ENCODE results near the gene OSER1. TPM values are rescaled to one million over a fixed set of nuclear protein-coding genes. Genes with fewer than 3 reads are reported as not detected.

OSER1 gene
- total and polyA plus RNA-seq, 9 of the 15 experiments (the other 6 are each of a cell fraction or from before 2014, with no cell fraction given): 15.5 to 57.3 (median 19.9) TPM

DNA sequence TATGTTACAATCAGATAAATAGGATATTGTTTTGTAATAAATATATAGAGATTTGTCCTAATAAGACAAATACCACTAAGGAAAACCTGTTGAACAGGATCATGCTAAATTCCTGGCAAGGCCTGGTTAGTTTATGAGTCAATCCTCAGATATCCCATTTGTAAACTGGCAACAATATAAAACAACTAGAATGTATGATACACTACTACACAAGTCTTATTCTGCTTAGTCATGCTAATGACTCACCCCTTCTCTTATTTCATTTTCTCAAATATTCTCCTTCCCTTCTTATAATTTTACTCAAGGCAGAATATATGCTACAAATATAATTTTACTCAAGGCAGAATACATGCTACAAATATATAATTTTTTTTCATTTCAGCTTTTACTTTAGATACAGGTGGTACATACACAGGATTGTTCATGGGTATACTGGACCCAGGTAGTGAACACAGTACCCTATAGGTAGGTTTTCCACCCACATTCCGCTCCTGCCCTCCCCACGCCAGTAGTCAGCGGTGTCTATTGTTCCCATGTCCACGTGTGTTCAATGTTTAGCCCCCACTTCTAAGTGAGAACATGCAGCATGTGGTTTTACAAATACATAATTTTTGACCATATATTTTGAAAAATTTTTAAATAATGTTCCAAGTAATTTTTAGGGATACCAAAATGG, 6.3 kb downstream of the OSER1 start (continued):
- TF ChIP-seq, protein P1, sequence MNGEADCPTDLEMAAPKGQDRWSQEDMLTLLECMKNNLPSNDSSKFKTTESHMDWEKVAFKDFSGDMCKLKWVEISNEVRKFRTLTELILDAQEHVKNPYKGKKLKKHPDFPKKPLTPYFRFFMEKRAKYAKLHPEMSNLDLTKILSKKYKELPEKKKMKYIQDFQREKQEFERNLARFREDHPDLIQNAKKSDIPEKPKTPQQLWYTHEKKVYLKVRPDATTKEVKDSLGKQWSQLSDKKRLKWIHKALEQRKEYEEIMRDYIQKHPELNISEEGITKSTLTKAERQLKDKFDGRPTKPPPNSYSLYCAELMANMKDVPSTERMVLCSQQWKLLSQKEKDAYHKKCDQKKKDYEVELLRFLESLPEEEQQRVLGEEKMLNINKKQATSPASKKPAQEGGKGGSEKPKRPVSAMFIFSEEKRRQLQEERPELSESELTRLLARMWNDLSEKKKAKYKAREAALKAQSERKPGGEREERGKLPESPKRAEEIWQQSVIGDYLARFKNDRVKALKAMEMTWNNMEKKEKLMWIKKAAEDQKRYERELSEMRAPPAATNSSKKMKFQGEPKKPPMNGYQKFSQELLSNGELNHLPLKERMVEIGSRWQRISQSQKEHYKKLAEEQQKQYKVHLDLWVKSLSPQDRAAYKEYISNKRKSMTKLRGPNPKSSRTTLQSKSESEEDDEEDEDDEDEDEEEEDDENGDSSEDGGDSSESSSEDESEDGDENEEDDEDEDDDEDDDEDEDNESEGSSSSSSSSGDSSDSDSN (IDR thresholded peaks at IDR 0.05; ENCODE audit: borderline replicate concordance in 1 of 2, low read depth in 2 of 2, low read length in 2 of 2): no peak
- TF ChIP-seq OTX1 (CRISPR knock-in tag; IDR thresholded peaks at IDR 0.05): no peak
- no peak for TF ChIP-seq RUNX1 (IDR thresholded peaks at IDR 0.05; ENCODE audit: low read depth)
- no peak for TF ChIP-seq SOX6 (IDR thresholded peaks at IDR 0.05)
- TF ChIP-seq, protein P2, sequence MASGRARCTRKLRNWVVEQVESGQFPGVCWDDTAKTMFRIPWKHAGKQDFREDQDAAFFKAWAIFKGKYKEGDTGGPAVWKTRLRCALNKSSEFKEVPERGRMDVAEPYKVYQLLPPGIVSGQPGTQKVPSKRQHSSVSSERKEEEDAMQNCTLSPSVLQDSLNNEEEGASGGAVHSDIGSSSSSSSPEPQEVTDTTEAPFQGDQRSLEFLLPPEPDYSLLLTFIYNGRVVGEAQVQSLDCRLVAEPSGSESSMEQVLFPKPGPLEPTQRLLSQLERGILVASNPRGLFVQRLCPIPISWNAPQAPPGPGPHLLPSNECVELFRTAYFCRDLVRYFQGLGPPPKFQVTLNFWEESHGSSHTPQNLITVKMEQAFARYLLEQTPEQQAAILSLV (tag; IDR thresholded peaks at IDR 0.05): no peak
- peak; percentile 24 for TF ChIP-seq TAF9B (IDR thresholded peaks at IDR 0.05; ENCODE audit: partially characterized antibody)
- no peak for TF ChIP-seq WHSC1 (IDR thresholded peaks at IDR 0.05; ENCODE audit: low read length)
- no peak for TF ChIP-seq BCL6 (CRISPR knock-in tag; IDR thresholded peaks at IDR 0.05)
- TF ChIP-seq ATF7 (IDR thresholded peaks at IDR 0.05): 0 out of 2 replicates have a peak, but pooled peaks have one; percentile 32
- TF ChIP-seq, protein P3, sequence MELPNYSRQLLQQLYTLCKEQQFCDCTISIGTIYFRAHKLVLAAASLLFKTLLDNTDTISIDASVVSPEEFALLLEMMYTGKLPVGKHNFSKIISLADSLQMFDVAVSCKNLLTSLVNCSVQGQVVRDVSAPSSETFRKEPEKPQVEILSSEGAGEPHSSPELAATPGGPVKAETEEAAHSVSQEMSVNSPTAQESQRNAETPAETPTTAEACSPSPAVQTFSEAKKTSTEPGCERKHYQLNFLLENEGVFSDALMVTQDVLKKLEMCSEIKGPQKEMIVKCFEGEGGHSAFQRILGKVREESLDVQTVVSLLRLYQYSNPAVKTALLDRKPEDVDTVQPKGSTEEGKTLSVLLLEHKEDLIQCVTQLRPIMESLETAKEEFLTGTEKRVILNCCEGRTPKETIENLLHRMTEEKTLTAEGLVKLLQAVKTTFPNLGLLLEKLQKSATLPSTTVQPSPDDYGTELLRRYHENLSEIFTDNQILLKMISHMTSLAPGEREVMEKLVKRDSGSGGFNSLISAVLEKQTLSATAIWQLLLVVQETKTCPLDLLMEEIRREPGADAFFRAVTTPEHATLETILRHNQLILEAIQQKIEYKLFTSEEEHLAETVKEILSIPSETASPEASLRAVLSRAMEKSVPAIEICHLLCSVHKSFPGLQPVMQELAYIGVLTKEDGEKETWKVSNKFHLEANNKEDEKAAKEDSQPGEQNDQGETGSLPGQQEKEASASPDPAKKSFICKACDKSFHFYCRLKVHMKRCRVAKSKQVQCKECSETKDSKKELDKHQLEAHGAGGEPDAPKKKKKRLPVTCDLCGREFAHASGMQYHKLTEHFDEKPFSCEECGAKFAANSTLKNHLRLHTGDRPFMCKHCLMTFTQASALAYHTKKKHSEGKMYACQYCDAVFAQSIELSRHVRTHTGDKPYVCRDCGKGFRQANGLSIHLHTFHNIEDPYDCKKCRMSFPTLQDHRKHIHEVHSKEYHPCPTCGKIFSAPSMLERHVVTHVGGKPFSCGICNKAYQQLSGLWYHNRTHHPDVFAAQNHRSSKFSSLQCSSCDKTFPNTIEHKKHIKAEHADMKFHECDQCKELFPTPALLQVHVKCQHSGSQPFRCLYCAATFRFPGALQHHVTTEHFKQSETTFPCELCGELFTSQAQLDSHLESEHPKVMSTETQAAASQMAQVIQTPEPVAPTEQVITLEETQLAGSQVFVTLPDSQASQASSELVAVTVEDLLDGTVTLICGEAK (IDR thresholded peaks at IDR 0.05): no peak
- TF ChIP-seq, protein P3 (CRISPR knock-in tag; IDR thresholded peaks at IDR 0.05): no peak
- TF ChIP-seq JUNB (CRISPR knock-in tag; conservative IDR thresholded peaks at IDR 0.05): peak; percentile 44; the same call in 1 of the 2 replicates
- no peak for TF ChIP-seq ZNF780A (CRISPR knock-in tag; IDR thresholded peaks at IDR 0.05)
- peak; percentile 94 for TF ChIP-seq BACH1 (tag; IDR thresholded peaks at IDR 0.05)
- no peak for TF ChIP-seq RB1 (IDR thresholded peaks at IDR 0.05; ENCODE audit: low read depth)
- no peak for TF ChIP-seq ZFP30 (CRISPR knock-in tag; IDR thresholded peaks at IDR 0.05; ENCODE audit: borderline replicate concordance)
- no peak for TF ChIP-seq NR1H2 (CRISPR knock-in tag; IDR thresholded peaks at IDR 0.05)
- TF ChIP-seq ELF2 (CRISPR knock-in tag; IDR thresholded peaks at IDR 0.05): no peak
